Activated T-helper 1 cell treated with Interleukin-2 at 50 U/mL for 16 hours (primary cell): ENCODE measurements around the gene PRTFDC1.

Source experiments
- DNase-seq: peaks from one replicate; pipeline ENCODE4 v3.0.0-alpha.2; 2020; ENCODE audit warnings: low read depth

PRTFDC1 gene

GRCh38 chr10:24872049-24872789, 80.2 kb downstream of the PRTFDC1 start:
- DNase-seq: no peak

- no peak for DNase-seq
These were observed 81.1 kb downstream of the PRTFDC1 start for GRCh38 chr10:24871011-24871935.

- DNase-seq: no peak
These were observed 82.9 kb downstream of the PRTFDC1 start for GRCh38 chr10:24869354-24870015.

GRCh38 chr10:24866604-24867583, 85.5 kb downstream of the PRTFDC1 start:
- DNase-seq: no peak

GRCh38 chr10:24865783-24866182, 86.6 kb downstream of the PRTFDC1 start:
- no peak for DNase-seq

GRCh38 chr10:24862589-24862988, 89.8 kb downstream of the PRTFDC1 start:
- no peak for DNase-seq

- no peak for DNase-seq
These were observed 93.8 kb downstream of the PRTFDC1 start for GRCh38 chr10:24858288-24859270.

GRCh38 chr10:24857031-24857725, 95.2 kb downstream of the PRTFDC1 start:
- DNase-seq: no peak

GRCh38 chr10:24854256-24854655, 98.2 kb downstream of the PRTFDC1 start:
- DNase-seq: no peak

GRCh38 chr10:24853661-24854060, 98.7 kb downstream of the PRTFDC1 start:
- DNase-seq: no peak

- DNase-seq: no peak
These were observed 100.8 kb downstream of the PRTFDC1 start for GRCh38 chr10:24851629-24852028.

GRCh38 chr10:24850727-24851296, 101.6 kb downstream of the PRTFDC1 start:
- no peak for DNase-seq

- no peak for DNase-seq
These were observed 102.7 kb downstream of the PRTFDC1 start for GRCh38 chr10:24849501-24850299.

GRCh38 chr10:24849051-24849450, 103.4 kb downstream of the PRTFDC1 start:
- DNase-seq: no peak

GRCh38 chr10:24848195-24848594, 104.2 kb downstream of the PRTFDC1 start:
- no peak for DNase-seq

- no peak for DNase-seq
These were observed 105.0 kb downstream of the PRTFDC1 start for GRCh38 chr10:24847112-24848070.

GRCh38 chr10:24844742-24845141, 107.7 kb downstream of the PRTFDC1 start:
- DNase-seq: no peak
